K562 (cell line): ENCODE results near the gene RFT1. TPM values are rescaled to one million over a fixed set of nuclear protein-coding genes. Genes with fewer than 3 reads are reported as not detected.

Experiments
- ATAC-seq: fragments of 200-7000 bp; cut with Tn5 transposase; 3 replicates; pipeline ENCODE4 v1.9.1; 2020; ENCODE audit warnings: moderate library complexity
- BruUV-seq: library from RNA; stranded (reverse); fragments of 400-500 nt; replicated peaks from 2 replicates; lab custom pipeline; 2021; lab: Mats Ljungman, UMichigan
- CTCF ChIA-PET: fragments of 300-600 bp; formaldehyde crosslinking; extraction: SDS; loops from one replicate; lab custom pipeline; 2021; ENCODE audit warnings: low intra/inter-chr PET ratio; lab: Yijun Ruan, JAX
- POLR2A ChIA-PET: fragments of 300-600, 350-650 bp; sonication (Branson Sonifier 250); formaldehyde crosslinking; extraction: SDS; loops from one replicate; lab custom pipeline; 2021; ENCODE audit warnings: antibody characterized with exemption, inconsistent platforms; lab: Yijun Ruan, JAX
- DNase-seq, 4 experiments: peaks; one replicate each; pipeline versions ENCODE4 v3.0.0 to v3.0.0-alpha.2; 2011 to 2018; ENCODE audit warnings: low spot score in 3 of 4, mixed read lengths in 3 of 4; ENCODE audit errors: extremely low read depth in 1 of 4
- FAIRE-seq: peaks from 2 replicates; lab custom pipeline; 2011; peaks lifted over from hg19 to GRCh38; lab: Jason Lieb, UNC
- H2AFZ ChIP-seq: 2 replicates; pipeline ENCODE4 v1.6.0; 2011; ENCODE audit warnings: low read depth, low read length, control low read depth, inconsistent platforms
- H3K27ac ChIP-seq: fragments of 200-600 bp; 3 replicates; pipeline ENCODE4 v1.8.0; 2011; ENCODE audit warnings: low read depth, mild to moderate bottlenecking, control low read depth, inconsistent platforms, low read length, moderate library complexity, mixed read lengths; ENCODE audit errors: extremely low read depth
- H3K27me3 ChIP-seq, 2 experiments: fragments of 300-600 bp in 1 of 2; 2 replicates in 1 of 2; 3 replicates in 1 of 2; pipeline versions ENCODE4 v1.6.0 to v1.8.0; 2011; ENCODE audit warnings: inconsistent platforms in 2 of 2, low read length in 2 of 2, mild to moderate bottlenecking in 1 of 2, mixed read lengths in 1 of 2, moderate library complexity in 1 of 2; ENCODE audit not compliant: control insufficient read depth in 2 of 2, insufficient read depth in 2 of 2
- H3K36me3 ChIP-seq: fragments of 300-600 bp; 3 replicates; pipeline ENCODE4 v1.8.0; 2011; ENCODE audit warnings: mild to moderate bottlenecking, low read length, inconsistent platforms; ENCODE audit not compliant: control insufficient read depth, insufficient read depth
- H3K4me1 ChIP-seq, 2 experiments: fragments of 200-600 bp in 1 of 2; replicated peaks in 1 of 2; 2 replicates in 1 of 2; 3 replicates in 1 of 2; pipeline versions ENCODE4 v1.5.1 to v1.8.0; 2011; ENCODE audit warnings: inconsistent platforms in 2 of 2, low read length in 2 of 2, mild to moderate bottlenecking in 1 of 2, mixed read lengths in 1 of 2, moderate library complexity in 1 of 2; ENCODE audit not compliant: control insufficient read depth in 2 of 2, insufficient read depth in 2 of 2
- H3K4me2 ChIP-seq: 2 replicates; pipeline ENCODE4 v1.6.1; 2011; ENCODE audit warnings: low read length, control low read depth, inconsistent platforms, mixed read lengths; ENCODE audit not compliant: insufficient read depth
- H3K4me3 ChIP-seq: fragments of 200-600 bp; sonication (generic), shearing (Covaris generic); 2 replicates; pipeline ENCODE4 v1.5.1; 2016; ENCODE audit warnings: control low read depth, inconsistent platforms
- H3K79me2 ChIP-seq: fragments of 200-600 bp; 3 replicates; pipeline ENCODE4 v1.8.0; 2011; ENCODE audit warnings: low read length, inconsistent platforms; ENCODE audit not compliant: control insufficient read depth, insufficient read depth
- H3K9ac ChIP-seq, 2 experiments: 2 replicates each; pipeline versions ENCODE4 v1.6.0 to v1.6.1; 2011; ENCODE audit warnings: low read depth in 2 of 2, low read length in 2 of 2, control low read depth in 1 of 2, inconsistent platforms in 1 of 2, mild to moderate bottlenecking in 1 of 2, mixed read lengths in 1 of 2; ENCODE audit not compliant: insufficient read depth in 1 of 2
- H3K9me1 ChIP-seq: one replicate; pipeline ENCODE4 v1.6.0; 2011; ENCODE audit warnings: inconsistent platforms, mild to moderate bottlenecking, low read length, moderate library complexity; ENCODE audit not compliant: control insufficient read depth, insufficient read depth
- H3K9me3 ChIP-seq: replicated peaks from 2 replicates; pipeline ENCODE4 v1.5.1; 2011; ENCODE audit warnings: low read depth, low read length, inconsistent platforms; ENCODE audit not compliant: control insufficient read depth, insufficient read depth
- H4K20me1 ChIP-seq: replicated peaks from 2 replicates; pipeline ENCODE4 v1.6.1; 2011; ENCODE audit warnings: low read length, inconsistent platforms, mixed read lengths; ENCODE audit not compliant: control insufficient read depth, insufficient read depth
- EP300 ChIP-seq: IDR thresholded peaks from 2 replicates; pipeline ENCODE4 v1.6.1; 2012; ENCODE audit warnings: low read length, improper control_type of control experiment
- PRDM10 ChIP-seq: fragments of 450-650 bp; IDR thresholded peaks from 2 replicates; pipeline ENCODE4 v1.6.1; 2018; ENCODE audit not compliant: partially characterized antibody
- SRF ChIP-seq, 2 experiments: fragments of 250-450, 450-650 bp in 1 of 2; sonication (Bioruptor Pico) in 1 of 2; sonication (generic) in 1 of 2; formaldehyde crosslinking; IDR thresholded peaks; 2 replicates each; pipeline versions ENCODE4 v1.5.0 to v1.5.1; 2020 to 2022; ENCODE audit warnings: mild to moderate bottlenecking in 1 of 2, missing genetic modification reagents in 1 of 2
- ZNF197 ChIP-seq: fragments of 200-800 bp; sonication (Bioruptor generic); IDR thresholded peaks from 2 replicates; pipeline ENCODE4 v1.6.1; 2016; ENCODE audit warnings: low read depth, missing genetic modification characterization, missing compliant biosample characterization
- ZNF239 ChIP-seq: fragments of 250-450 bp; sonication (Bioruptor Pico); IDR thresholded peaks from 2 replicates; pipeline ENCODE4 v1.4.0; 2020; ENCODE audit warnings: mild to moderate bottlenecking
- ZNF830 ChIP-seq: fragments of 250-450 bp; sonication (Bioruptor Pico); IDR thresholded peaks from 2 replicates; pipeline ENCODE4 v1.5.0; 2021; ENCODE audit warnings: mild to moderate bottlenecking
- WGBS: fragments of 100-300 bp; shearing (Covaris generic); methylation state at CpG from one replicate; pipeline ENCODE4 v1.1.6; 2016; ENCODE audit warnings: low coverage, mixed read lengths; ENCODE audit not compliant: insufficient coverage; ENCODE audit errors: missing lambda C conversion rate; 5-methylcytosine and 5-hydroxymethylcytosine counted together
- in situ Hi-C: fragments of 300-500 bp; cut with MboI; formaldehyde crosslinking; loops from 4 replicates; pipeline ENCODE4 v1.15.0; 2018; ENCODE audit warnings: inconsistent platforms, mixed read lengths
- intact Hi-C: fragments of 100-400 bp; cut with micrococcal nuclease; formaldehyde crosslinking; loops from 2 replicates; pipeline ENCODE4 v1.14.2; 2022
- polyA plus RNA-seq, 8 experiments: library from polyadenylated mRNA; depleted of rRNA in 4 of 8; stranded (reverse) in 5 of 8; unstranded in 3 of 8; fragments of >200 nt; fragmentation: Nextera tagmentation in 2 of 8; fragmentation: Illumina TruSeq in 1 of 8; extraction: Ambion mirVana in 2 of 8; extraction: Trizol in 1 of 8; gene quantifications; 2 replicates each; pipeline versions ENCODE4 v1.2.1 to v1.2.3, GENCODE V29; 2011 to 2014; ENCODE audit warnings: inconsistent platforms in 1 of 8, missing spikeins in 1 of 8
- total RNA-seq, 7 experiments: library from RNA; depleted of rRNA in 6 of 7; stranded (reverse); fragments of >200 nt in 6 of 7; fragmentation: Illumina TruSeq in 2 of 7; extraction: Trizol in 2 of 7; gene quantifications; 2 replicates each; pipeline versions ENCODE4 v1.2.1 to v1.2.3, GENCODE V29; 2011 to 2021; ENCODE audit warnings: low replicate concordance in 1 of 7
- TF ChIP-seq, protein P1 (sequence below): fragments of 450-650 bp; IDR thresholded peaks from 2 replicates; pipeline ENCODE4 v1.6.1; 2017; ENCODE audit warnings: mild to moderate bottlenecking, moderate library complexity

RFT1 gene
- total and polyA plus RNA-seq, 9 of the 15 experiments (the other 6 are each of a cell fraction or from before 2014, with no cell fraction given): 4.4 to 23.8 (median 8.9) TPM

GRCh38 chr3:53067567-53067966, 62.7 kb downstream of the RFT1 start:
- DNase-seq: no peak
- Histone ChIP-seq H3K27ac (no peak overlapping the region), H3K9me1 (no peaks in the 10 kb centered on the region), H3K4me3 (no peak overlapping the region), H3K4me2 (no peak overlapping the region; the same call in 1 of the 2 replicates), H3K36me3 (no peaks in the 10 kb centered on the region), H3K9me3 (no peaks in the 10 kb centered on the region), H4K20me1 (no peaks in the 10 kb centered on the region), H3K27me3 (no peaks in the 10 kb centered on the region), H3K9ac (no peak overlapping the region), H3K79me2 (no peaks in the 10 kb centered on the region), H2AFZ (peak overlapping the region; percentile 40; the same call in 1 of the 2 replicates), H3K4me1 (peaks cover 10 to 13% of the 10 kb centered on the region in 2 experiments; a peak in 4 of 5 replicates)
- POLR2A ChIA-PET: no interaction called here
- ATAC-seq: peak; percentile 50
- in situ Hi-C loops (no loop called here), intact Hi-C loops (no loop called here)
- BruUV-seq: no TSS peak
- CTCF ChIA-PET: no interaction called here
- peak in 1 of 2 experiments; percentile 35; a peak in 1 of 4 replicates for TF ChIP-seq SRF (CRISPR knock-in tag; IDR thresholded peaks at IDR 0.05)
- TF ChIP-seq, protein P1, sequence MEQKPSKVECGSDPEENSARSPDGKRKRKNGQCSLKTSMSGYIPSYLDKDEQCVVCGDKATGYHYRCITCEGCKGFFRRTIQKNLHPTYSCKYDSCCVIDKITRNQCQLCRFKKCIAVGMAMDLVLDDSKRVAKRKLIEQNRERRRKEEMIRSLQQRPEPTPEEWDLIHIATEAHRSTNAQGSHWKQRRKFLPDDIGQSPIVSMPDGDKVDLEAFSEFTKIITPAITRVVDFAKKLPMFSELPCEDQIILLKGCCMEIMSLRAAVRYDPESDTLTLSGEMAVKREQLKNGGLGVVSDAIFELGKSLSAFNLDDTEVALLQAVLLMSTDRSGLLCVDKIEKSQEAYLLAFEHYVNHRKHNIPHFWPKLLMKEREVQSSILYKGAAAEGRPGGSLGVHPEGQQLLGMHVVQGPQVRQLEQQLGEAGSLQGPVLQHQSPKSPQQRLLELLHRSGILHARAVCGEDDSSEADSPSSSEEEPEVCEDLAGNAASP: no peak
- FAIRE-seq: no peak
- WGBS: 0% methylated on average over 2 of the region's 3 CpGs

- 51% methylated on average over 5 of the region's 7 CpGs for WGBS
- Histone ChIP-seq H3K27ac (no peak overlapping the region), H4K20me1 (no peaks in the 10 kb centered on the region), H2AFZ (no peak overlapping the region), H3K4me3 (no peak overlapping the region), H3K36me3 (no peaks in the 10 kb centered on the region), H3K9me3 (no peaks in the 10 kb centered on the region), H3K4me2 (no peak overlapping the region), H3K9me1 (no peaks in the 10 kb centered on the region), H3K9ac (no peak overlapping the region), H3K27me3 (no peaks in the 10 kb centered on the region), H3K4me1 (peaks cover 0 to 7% of the 10 kb centered on the region in 2 experiments; a peak in 2 of 5 replicates), H3K79me2 (no peaks in the 10 kb centered on the region)
- intact Hi-C loops: no loop called here
- ATAC-seq (no peak), DNase-seq (no peak), FAIRE-seq (no peak)
- CTCF ChIA-PET: no interaction called here
- no TSS peak for BruUV-seq
- in situ Hi-C loops: no loop called here
- POLR2A ChIA-PET: interaction anchor here (1.0 kb wide), 1 partner anchor 197 kb away, joined by 3 read pairs; no protein-coding TSS in a partner anchor
- TF ChIP-seq ZNF197 (CRISPR knock-in tag) (no peak), PRDM10 (no peak), ZNF239 (CRISPR knock-in tag) (peak; percentile 95), ZNF830 (no peak), EP300 (no peak)
Measured at GRCh38 chr3:53065841-53066480, 64.3 kb downstream of the RFT1 start.
